Neural cell (in vitro differentiated cells): ENCODE measurements around the gene IFT52. TPM values are rescaled to one million over a fixed set of nuclear protein-coding genes. Genes with fewer than 3 reads are reported as not detected.
A peak's percentile ranks its signal among the peaks of the same experiment; 100 is the strongest.
"Not testable (repeated sequence)": the region's sequence is repeated elsewhere in the genome, so short reads cannot be mapped to it uniquely, and the experiment has no call there.

Experiments
- H2AFZ ChIP-seq: fragments of 200-600, 300-800 bp; sonication (generic), shearing (Covaris generic); 2 replicates; pipeline ENCODE4 v1.6.0; 2014; ENCODE audit warnings: low read depth, mild to moderate bottlenecking, antibody characterized with exemption, low read length, moderate library complexity
- H3F3A ChIP-seq: fragments of 200-600 bp; shearing (Covaris generic); 2 replicates; pipeline ENCODE4 v1.6.1; 2016; ENCODE audit warnings: mild to moderate bottlenecking, moderate library complexity, mixed read lengths, antibody characterized with exemption, low read length; ENCODE audit not compliant: insufficient read depth, poor library complexity, severe bottlenecking
- H3K27ac ChIP-seq: fragments of 200-600, 300-800 bp; sonication (generic), shearing (Covaris generic); 2 replicates; pipeline ENCODE4 v1.5.1; 2014; ENCODE audit warnings: mild to moderate bottlenecking, low read length, moderate library complexity
- H3K27me3 ChIP-seq: fragments of 300-800, 200-600 bp; sonication (generic), shearing (Covaris generic); 2 replicates; pipeline ENCODE4 v1.6.0; 2014; ENCODE audit warnings: mild to moderate bottlenecking, low read depth, low read length, moderate library complexity; ENCODE audit not compliant: insufficient read depth
- H3K36me3 ChIP-seq: fragments of 300-800, 200-600 bp; sonication (generic), shearing (Covaris generic); 2 replicates; pipeline ENCODE4 v1.5.1; 2014; ENCODE audit warnings: mild to moderate bottlenecking, antibody characterized with exemption, low read length, moderate library complexity; ENCODE audit not compliant: insufficient read depth
- H3K4me2 ChIP-seq: fragments of 300-800, 200-600 bp; sonication (generic), shearing (Covaris generic); 2 replicates; pipeline ENCODE4 v1.6.0; 2014; ENCODE audit warnings: mild to moderate bottlenecking, low read length
- H3K4me3 ChIP-seq: fragments of 300-800, 200-600 bp; sonication (generic), shearing (Covaris generic); 2 replicates; pipeline ENCODE4 v1.5.1; 2014; ENCODE audit warnings: mild to moderate bottlenecking, low read length, moderate library complexity
- H3K79me2 ChIP-seq: fragments of 200-600 bp; shearing (Covaris generic); replicated peaks from 2 replicates; pipeline ENCODE4 v1.6.0; 2014; ENCODE audit warnings: mild to moderate bottlenecking, low read length, moderate library complexity; ENCODE audit not compliant: insufficient read depth
- H3K9ac ChIP-seq: fragments of 300-800, 200-600 bp; sonication (generic), shearing (Covaris generic); 2 replicates; pipeline ENCODE4 v1.6.1; 2016; ENCODE audit warnings: mild to moderate bottlenecking, low read length, mixed read lengths
- H3K9me2 ChIP-seq: fragments of 200-600 bp; shearing (Covaris generic); 2 replicates; pipeline ENCODE4 v1.6.1; 2016; ENCODE audit warnings: mild to moderate bottlenecking, low read length, mixed read lengths; ENCODE audit not compliant: insufficient read depth
- H3K9me3 ChIP-seq: fragments of 200-600, 300-800 bp; sonication (generic), shearing (Covaris generic); 2 replicates; pipeline ENCODE4 v1.6.1; 2016; ENCODE audit warnings: mild to moderate bottlenecking, mixed run types, low read length, moderate library complexity, mixed read lengths
- H4K20me1 ChIP-seq: fragments of 200-600 bp; shearing (Covaris generic); 2 replicates; pipeline ENCODE4 v1.6.1; 2016; ENCODE audit warnings: mild to moderate bottlenecking, mixed run types; ENCODE audit not compliant: insufficient read depth
- EP300 ChIP-seq: fragments of 450-650 bp; conservative IDR thresholded peaks from 2 replicates; pipeline ENCODE4 v1.6.1; 2014; ENCODE audit warnings: antibody characterized with exemption, mild to moderate bottlenecking, moderate library complexity; ENCODE audit not compliant: poor library complexity, severe bottlenecking
- EZH2 ChIP-seq: fragments of 200-600, 300-800 bp; shearing (Covaris generic), sonication (generic); IDR thresholded peaks from 2 replicates; pipeline ENCODE4 v1.6.1; 2014; ENCODE audit warnings: antibody characterized with exemption, low read length, borderline replicate concordance, mild to moderate bottlenecking; ENCODE audit not compliant: insufficient read depth, poor library complexity, severe bottlenecking
- MXI1 ChIP-seq: fragments of 450-650 bp; conservative IDR thresholded peaks from 2 replicates; pipeline ENCODE4 v1.6.1; 2014; ENCODE audit warnings: antibody characterized with exemption, mild to moderate bottlenecking; ENCODE audit not compliant: poor library complexity, severe bottlenecking
- POLR2AphosphoS5 ChIP-seq: IDR thresholded peaks from 2 replicates; pipeline ENCODE4 v1.6.1; 2012
- RAD21 ChIP-seq: fragments of 450-650 bp; conservative IDR thresholded peaks from 2 replicates; pipeline ENCODE4 v1.6.1; 2014; ENCODE audit warnings: antibody characterized with exemption, mild to moderate bottlenecking, moderate library complexity
- SMC3 ChIP-seq: fragments of 450-650 bp; conservative IDR thresholded peaks from 2 replicates; pipeline ENCODE4 v1.6.1; 2014; ENCODE audit warnings: antibody characterized with exemption, mild to moderate bottlenecking, moderate library complexity; ENCODE audit not compliant: poor library complexity
- TAF1 ChIP-seq: IDR thresholded peaks from 2 replicates; pipeline ENCODE4 v1.6.1; 2012; ENCODE audit warnings: low read depth
- polyA plus RNA-seq: library from polyadenylated mRNA; depleted of rRNA; stranded (reverse); fragments of >200 nt; gene quantifications from 2 replicates; pipeline ENCODE4 v1.2.3, GENCODE V29; 2014
- TF ChIP-seq, protein P1 (sequence below): fragments of 450-650 bp; IDR thresholded peaks from 2 replicates; pipeline ENCODE4 v1.5.1; 2014; ENCODE audit warnings: antibody characterized with exemption, mild to moderate bottlenecking, moderate library complexity; ENCODE audit not compliant: poor library complexity, severe bottlenecking
- TF ChIP-seq, protein P2 (sequence below): IDR thresholded peaks from 2 replicates; pipeline ENCODE4 v1.6.1; 2012; ENCODE audit warnings: borderline replicate concordance

Gene IFT52
- polyA plus RNA-seq, 1 donor from 2014 or later, result 144 TPM

DNA sequence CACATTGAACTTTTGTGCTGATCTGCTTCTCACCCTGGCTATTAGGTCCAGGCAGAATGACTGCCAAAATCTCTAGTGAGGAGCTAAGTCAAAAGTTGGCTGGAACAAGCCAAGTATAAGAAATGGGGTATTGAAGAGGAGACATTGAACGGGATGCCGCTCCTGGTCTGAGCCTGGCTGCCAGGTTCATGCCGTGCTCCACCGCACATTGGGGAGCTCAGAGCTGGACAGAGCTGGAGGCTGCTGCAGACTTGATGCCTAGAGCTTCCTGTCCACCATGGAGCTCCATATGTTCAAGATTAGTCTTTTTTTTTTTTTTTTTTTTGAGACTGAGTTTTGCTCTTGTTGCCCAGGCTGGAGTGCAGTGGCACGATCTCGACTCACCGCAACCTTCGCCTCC is 4.1 kb upstream of the IFT52 start:
- H3K4me2 ChIP-seq, result no peak overlapping the region
- no peaks in the 10 kb centered on the region for H3F3A ChIP-seq
- TF ChIP-seq RAD21 (no peak), EZH2 (no peak), MXI1 (no peak), EP300 (no peak), POLR2AphosphoS5 (no peak), TAF1 (no peak), SMC3 (no peak)
- TF ChIP-seq, protein P1, sequence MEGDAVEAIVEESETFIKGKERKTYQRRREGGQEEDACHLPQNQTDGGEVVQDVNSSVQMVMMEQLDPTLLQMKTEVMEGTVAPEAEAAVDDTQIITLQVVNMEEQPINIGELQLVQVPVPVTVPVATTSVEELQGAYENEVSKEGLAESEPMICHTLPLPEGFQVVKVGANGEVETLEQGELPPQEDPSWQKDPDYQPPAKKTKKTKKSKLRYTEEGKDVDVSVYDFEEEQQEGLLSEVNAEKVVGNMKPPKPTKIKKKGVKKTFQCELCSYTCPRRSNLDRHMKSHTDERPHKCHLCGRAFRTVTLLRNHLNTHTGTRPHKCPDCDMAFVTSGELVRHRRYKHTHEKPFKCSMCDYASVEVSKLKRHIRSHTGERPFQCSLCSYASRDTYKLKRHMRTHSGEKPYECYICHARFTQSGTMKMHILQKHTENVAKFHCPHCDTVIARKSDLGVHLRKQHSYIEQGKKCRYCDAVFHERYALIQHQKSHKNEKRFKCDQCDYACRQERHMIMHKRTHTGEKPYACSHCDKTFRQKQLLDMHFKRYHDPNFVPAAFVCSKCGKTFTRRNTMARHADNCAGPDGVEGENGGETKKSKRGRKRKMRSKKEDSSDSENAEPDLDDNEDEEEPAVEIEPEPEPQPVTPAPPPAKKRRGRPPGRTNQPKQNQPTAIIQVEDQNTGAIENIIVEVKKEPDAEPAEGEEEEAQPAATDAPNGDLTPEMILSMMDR, result no peak
- no peak overlapping the region for H3K27ac ChIP-seq
- H3K4me3 ChIP-seq, result no peak overlapping the region
- H3K27me3 ChIP-seq, result no peaks in the 10 kb centered on the region
- H3K79me2 ChIP-seq, result peaks cover 7% of the 10 kb centered on the region
- H2AFZ ChIP-seq, result no peak overlapping the region
- no peak overlapping the region for H3K9ac ChIP-seq
- no peaks in the 10 kb centered on the region for H4K20me1 ChIP-seq
- no peaks in the 10 kb centered on the region for H3K9me2 ChIP-seq
- no peaks in the 10 kb centered on the region for H3K36me3 ChIP-seq
- H3K9me3 ChIP-seq, result no peaks in the 10 kb centered on the region

DNA sequence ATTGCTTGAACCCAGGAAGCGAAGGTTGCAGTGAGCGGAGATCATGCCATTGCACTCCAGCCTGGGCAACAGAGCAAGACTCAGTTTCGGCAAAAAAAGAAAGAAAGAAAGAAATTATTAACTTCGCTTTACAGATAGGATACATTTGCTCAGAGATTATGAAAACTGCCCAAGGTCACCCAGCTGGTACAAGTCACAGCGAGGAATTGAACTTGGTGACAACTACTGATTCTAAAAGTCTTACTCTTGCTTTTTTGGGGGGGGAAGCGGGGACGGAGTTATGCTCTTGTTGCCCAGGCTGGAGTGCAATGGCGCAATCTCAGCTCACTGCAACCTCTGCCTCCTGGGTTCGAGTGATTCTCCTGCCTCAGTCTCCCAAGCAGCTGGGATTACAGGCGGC is 2.2 kb upstream of the IFT52 start:
- H3K9me2 ChIP-seq, H3K9ac ChIP-seq, H3K27ac ChIP-seq, H3K36me3 ChIP-seq, H3F3A ChIP-seq, H4K20me1 ChIP-seq, H2AFZ ChIP-seq, H3K4me3 ChIP-seq, H3K4me2 ChIP-seq, H3K27me3 ChIP-seq, H3K9me3 ChIP-seq: not testable (repeated sequence)
- peaks cover 26% of the 10 kb centered on the region for H3K79me2 ChIP-seq

DNA sequence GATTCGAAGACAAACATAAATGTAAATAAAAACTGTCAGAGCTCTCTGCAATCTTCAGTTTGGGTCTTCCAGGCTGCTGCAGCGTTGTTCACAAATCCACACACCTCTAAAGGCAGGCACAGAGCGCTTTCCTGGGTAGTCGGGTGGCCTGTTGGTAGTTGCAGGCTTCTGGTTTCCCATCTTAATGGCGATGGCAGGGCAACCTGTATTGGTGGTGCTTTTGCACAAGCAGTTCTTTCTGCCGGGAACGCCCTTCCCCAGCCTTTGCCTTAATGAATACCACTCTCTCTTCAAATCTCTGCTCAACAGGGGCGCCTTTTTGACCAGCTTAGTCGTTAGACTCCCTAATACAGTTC is 723 bp upstream of the IFT52 start:
- peak overlapping the region; percentile 87 for H3K9ac ChIP-seq
- no peak for TF ChIP-seq SMC3
- no peak for TF ChIP-seq MXI1
- no peak for TF ChIP-seq EP300
- TF ChIP-seq, protein P2, sequence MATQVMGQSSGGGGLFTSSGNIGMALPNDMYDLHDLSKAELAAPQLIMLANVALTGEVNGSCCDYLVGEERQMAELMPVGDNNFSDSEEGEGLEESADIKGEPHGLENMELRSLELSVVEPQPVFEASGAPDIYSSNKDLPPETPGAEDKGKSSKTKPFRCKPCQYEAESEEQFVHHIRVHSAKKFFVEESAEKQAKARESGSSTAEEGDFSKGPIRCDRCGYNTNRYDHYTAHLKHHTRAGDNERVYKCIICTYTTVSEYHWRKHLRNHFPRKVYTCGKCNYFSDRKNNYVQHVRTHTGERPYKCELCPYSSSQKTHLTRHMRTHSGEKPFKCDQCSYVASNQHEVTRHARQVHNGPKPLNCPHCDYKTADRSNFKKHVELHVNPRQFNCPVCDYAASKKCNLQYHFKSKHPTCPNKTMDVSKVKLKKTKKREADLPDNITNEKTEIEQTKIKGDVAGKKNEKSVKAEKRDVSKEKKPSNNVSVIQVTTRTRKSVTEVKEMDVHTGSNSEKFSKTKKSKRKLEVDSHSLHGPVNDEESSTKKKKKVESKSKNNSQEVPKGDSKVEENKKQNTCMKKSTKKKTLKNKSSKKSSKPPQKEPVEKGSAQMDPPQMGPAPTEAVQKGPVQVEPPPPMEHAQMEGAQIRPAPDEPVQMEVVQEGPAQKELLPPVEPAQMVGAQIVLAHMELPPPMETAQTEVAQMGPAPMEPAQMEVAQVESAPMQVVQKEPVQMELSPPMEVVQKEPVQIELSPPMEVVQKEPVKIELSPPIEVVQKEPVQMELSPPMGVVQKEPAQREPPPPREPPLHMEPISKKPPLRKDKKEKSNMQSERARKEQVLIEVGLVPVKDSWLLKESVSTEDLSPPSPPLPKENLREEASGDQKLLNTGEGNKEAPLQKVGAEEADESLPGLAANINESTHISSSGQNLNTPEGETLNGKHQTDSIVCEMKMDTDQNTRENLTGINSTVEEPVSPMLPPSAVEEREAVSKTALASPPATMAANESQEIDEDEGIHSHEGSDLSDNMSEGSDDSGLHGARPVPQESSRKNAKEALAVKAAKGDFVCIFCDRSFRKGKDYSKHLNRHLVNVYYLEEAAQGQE, result no peak
- TF ChIP-seq TAF1, result no peak
- TF ChIP-seq, protein P1, result no peak
- no peak for TF ChIP-seq POLR2AphosphoS5
- no peak for TF ChIP-seq EZH2
- TF ChIP-seq RAD21, result no peak
- H3K27me3 ChIP-seq, result no peaks in the 10 kb centered on the region
- no peaks in the 10 kb centered on the region for H4K20me1 ChIP-seq
- peak overlapping the region; percentile 96 for H2AFZ ChIP-seq
- H3K4me3 ChIP-seq, result peak overlapping the region; percentile 92
- peak overlapping the region; percentile 83 for H3K27ac ChIP-seq
- H3K9me3 ChIP-seq, result no peaks in the 10 kb centered on the region
- no peaks in the 10 kb centered on the region for H3F3A ChIP-seq
- H3K4me2 ChIP-seq, result peak overlapping the region; percentile 94
- no peaks in the 10 kb centered on the region for H3K9me2 ChIP-seq
- H3K36me3 ChIP-seq, result no peaks in the 10 kb centered on the region
- H3K79me2 ChIP-seq, result peaks cover 26% of the 10 kb centered on the region

DNA sequence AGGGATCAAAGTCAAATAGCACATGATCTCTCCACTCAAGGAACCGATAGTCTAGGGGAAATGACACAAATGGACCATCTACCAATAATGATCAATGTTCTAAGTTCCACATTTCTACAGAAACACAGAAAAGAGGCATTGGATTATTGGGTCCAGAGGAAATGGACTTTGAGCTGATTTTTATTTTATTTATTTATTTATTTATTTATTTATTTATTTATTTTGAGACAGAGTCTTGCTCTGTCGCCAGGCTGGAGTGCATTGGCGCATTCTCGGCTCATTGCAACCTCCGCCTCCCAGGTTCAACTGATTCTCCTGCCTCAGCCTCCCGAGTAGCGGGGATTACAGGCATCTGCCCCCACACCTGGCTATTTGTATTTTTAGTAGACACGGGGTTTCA is 11.2 kb downstream of the IFT52 start:
- H3K36me3 ChIP-seq, H2AFZ ChIP-seq: not testable (repeated sequence)

More for the DNA sequence above, 11.2 kb downstream of the IFT52 start:
- not testable (repeated sequence) for H3K4me2 ChIP-seq, H3K79me2 ChIP-seq, H3K4me3 ChIP-seq, H3K27me3 ChIP-seq, H3K9me2 ChIP-seq, H4K20me1 ChIP-seq, H3K9me3 ChIP-seq, H3K27ac ChIP-seq, H3K9ac ChIP-seq, H3F3A ChIP-seq
